Upper lobe of left lung (tissue), 6 donors: Measurements from ENCODE around the gene SLC19A1. TPM values are rescaled to one million over a fixed set of nuclear protein-coding genes. Genes with fewer than 3 reads are reported as not detected.

ENCODE experiments used
- ATAC-seq, 2 donors: fragments of 200-7000 bp; cut with Tn5 transposase; one replicate each; pipeline ENCODE4 v1.9.1; 2022; ENCODE audit warnings: mild to moderate bottlenecking in 2 of 2, moderate library complexity in 2 of 2; ENCODE audit not compliant: low FRiP score in 2 of 2
- DNase-seq, 2 donors: peaks; one replicate each; pipeline ENCODE4 v3.0.0-alpha.2; 2019 to 2020
- H3K27ac ChIP-seq, 4 donors: fragments of 200-600 bp; sonication (generic); one replicate each; pipeline ENCODE4 v1.5.1; 2016 to 2019
- H3K27me3 ChIP-seq, 4 donors: fragments of 200-600 bp; sonication (generic); one replicate each; pipeline ENCODE4 v1.5.1; 2017 to 2019
- H3K36me3 ChIP-seq, 4 donors: fragments of 200-600 bp; sonication (generic); one replicate each; pipeline ENCODE4 v1.5.1; 2016 to 2019
- H3K4me1 ChIP-seq, 4 donors: fragments of 200-600 bp; sonication (generic); one replicate each; pipeline ENCODE4 v1.5.1; 2018 to 2019
- H3K4me3 ChIP-seq, 4 donors: fragments of 200-600 bp; sonication (generic); one replicate each; pipeline ENCODE4 v1.5.1; 2017 to 2019; ENCODE audit warnings: mild to moderate bottlenecking in 2 of 4, moderate library complexity in 1 of 4
- H3K9me3 ChIP-seq, 4 donors: fragments of 200-600 bp; sonication (generic); one replicate each; pipeline ENCODE4 v1.5.1; 2018 to 2019
- CTCF ChIP-seq, 6 experiments: fragments of 450-650 bp in 4 of 6; fragments of 200-600 bp in 2 of 6; sonication (generic) in 2 of 6; IDR thresholded peaks; one replicate each; pipeline ENCODE4 v1.5.1; 2016 to 2019; ENCODE audit warnings: antibody characterized with exemption in 6 of 6
- EP300 ChIP-seq, 4 donors: sonication (generic); formaldehyde crosslinking; IDR thresholded peaks; one replicate each; pipeline ENCODE4 v1.5.1; 2017; ENCODE audit warnings: antibody characterized with exemption in 4 of 4, control low read depth in 2 of 4
- POLR2A ChIP-seq, 4 donors: fragments of 450-650 bp; IDR thresholded peaks; one replicate each; pipeline ENCODE4 v1.5.1; 2016 to 2017; ENCODE audit warnings: antibody characterized with exemption in 4 of 4, mild to moderate bottlenecking in 2 of 4
- POLR2AphosphoS5 ChIP-seq, 2 donors: sonication (generic); formaldehyde crosslinking; IDR thresholded peaks; one replicate each; pipeline ENCODE4 v1.5.1; 2017; ENCODE audit warnings: antibody characterized with exemption in 2 of 2
- WGBS, 2 donors: methylation state at CpG; one replicate each; pipeline ENCODE4 v1.1.5; 2017 to 2018; 5-methylcytosine and 5-hydroxymethylcytosine counted together
- total RNA-seq, 6 donors: library from RNA; depleted of rRNA in 4 of 6; stranded (reverse); fragments of >200 nt in 4 of 6; gene quantifications; one replicate each; pipeline versions ENCODE4 v1.1.0 to v1.2.1, GENCODE V29; 2016 to 2021
- donor health status: DM: no; HTN: no; CAD: no; lungs with moderate emphysema.
- donor health status: DM: no; HTN: yes; CAD: no; lungs with severe emphysema.

Gene SLC19A1
- total RNA-seq, 6 donors from 2014 or later, result 36.4 to 75.6 (median 49.9) TPM

- Histone ChIP-seq H3K27ac (no peak overlapping the region), H3K4me3 (no peak overlapping the region), H3K36me3 (no peaks in the 10 kb centered on the region), H3K9me3 (peaks cover 8 to 27% (median 19%) of the 10 kb centered on the region in 4 donors), H3K27me3 (peaks cover 0 to 3% (median under 1%) of the 10 kb centered on the region in 4 donors), H3K4me1 (peaks cover 0 to 5% (median 2%) of the 10 kb centered on the region in 4 donors)
- WGBS, 2 donors, result 33 to 53% methylated on average over 2 to 4 of the region's 4 CpGs
- no peak for ATAC-seq
- TF ChIP-seq POLR2A (IDR thresholded peaks at IDR 0.05), result no peak
- no peak for TF ChIP-seq CTCF (IDR thresholded peaks at IDR 0.05)
- no peak for TF ChIP-seq POLR2AphosphoS5 (IDR thresholded peaks at IDR 0.05)
- TF ChIP-seq EP300 (IDR thresholded peaks at IDR 0.05), result no peak
- DNase-seq, result peak in 1 of 2 donors; percentile 28
Measured at GRCh38 chr21:45584786-45585185, 42.5 kb upstream of the SLC19A1 start.

GRCh38 chr21:45583831-45584509, 41.7 kb upstream of the SLC19A1 start:
- Histone ChIP-seq H3K4me1 (peaks cover 0 to 5% (median under 1%) of the 10 kb centered on the region in 4 donors), H3K27me3 (no peaks in the 10 kb centered on the region), H3K36me3 (no peaks in the 10 kb centered on the region), H3K27ac (peak overlapping the region in 1 of 4 donors; percentile 25), H3K4me3 (no peak overlapping the region), H3K9me3 (peaks cover 8 to 27% (median 19%) of the 10 kb centered on the region in 4 donors)
- ATAC-seq (peak in 1 of 2 donors; percentile 47), DNase-seq (peak in 1 of 2 donors; percentile 28)
- 72 to 76% methylated on average over 9 to 10 of the region's 10 CpGs for WGBS, 2 donors
- no peak for TF ChIP-seq CTCF (IDR thresholded peaks at IDR 0.05)
- TF ChIP-seq POLR2AphosphoS5 (IDR thresholded peaks at IDR 0.05), result no peak
- no peak for TF ChIP-seq POLR2A (IDR thresholded peaks at IDR 0.05)
- TF ChIP-seq EP300 (IDR thresholded peaks at IDR 0.05), result peak in 1 of 4 donors; percentile 63

- peaks cover 8 to 18% (median 12%) of the 10 kb centered on the region in 4 donors for H3K9me3 ChIP-seq
- H3K27ac ChIP-seq, result no peak overlapping the region
- no peak for DNase-seq
- H3K27me3 ChIP-seq, result no peaks in the 10 kb centered on the region
- no peak overlapping the region for H3K4me3 ChIP-seq
- WGBS, 2 donors, result 78 to 87% methylated on average over 5 of the region's 5 CpGs
- TF ChIP-seq CTCF (IDR thresholded peaks at IDR 0.05) (no peak), POLR2AphosphoS5 (IDR thresholded peaks at IDR 0.05) (no peak), POLR2A (IDR thresholded peaks at IDR 0.05) (no peak), EP300 (IDR thresholded peaks at IDR 0.05) (no peak)
- ATAC-seq, result no peak
- peaks cover 0 to 10% (median 4%) of the 10 kb centered on the region in 4 donors for H3K4me1 ChIP-seq
- H3K36me3 ChIP-seq, result no peaks in the 10 kb centered on the region
Measured at GRCh38 chr21:45582128-45582527, 39.9 kb upstream of the SLC19A1 start.

- Histone ChIP-seq H3K27me3 (no peaks in the 10 kb centered on the region), H3K36me3 (no peaks in the 10 kb centered on the region), H3K4me3 (no peak overlapping the region), H3K27ac (no peak overlapping the region), H3K9me3 (peaks cover 4 to 10% (median 4%) of the 10 kb centered on the region in 4 donors), H3K4me1 (peaks cover 0 to 10% (median 4%) of the 10 kb centered on the region in 4 donors)
- peak in 1 of 2 donors; percentile 39 for DNase-seq
- WGBS, 2 donors, result 20 to 85% methylated on average over 1 to 13 of the region's 13 CpGs
- no peak for ATAC-seq
- TF ChIP-seq CTCF (IDR thresholded peaks at IDR 0.05) (no peak), POLR2A (IDR thresholded peaks at IDR 0.05) (no peak), POLR2AphosphoS5 (IDR thresholded peaks at IDR 0.05) (no peak), EP300 (IDR thresholded peaks at IDR 0.05) (no peak)
Measured at GRCh38 chr21:45581322-45581712, 39.1 kb upstream of the SLC19A1 start.
